Parathyroid adenoma (tissue), 2 donors: ENCODE measurements around the gene PPIL1.

ENCODE experiments used
- H2AFZ ChIP-seq: fragments of 300-600 bp; sonication (generic); one replicate; pipeline ENCODE4 v1.7.0; 2017; ENCODE audit warnings: antibody characterized with exemption, mild to moderate bottlenecking
- H3K27ac ChIP-seq: fragments of 300-600 bp; sonication (generic); one replicate; pipeline ENCODE4 v1.7.0; 2017
- H3K27me3 ChIP-seq: fragments of 300-600 bp; sonication (generic); one replicate; pipeline ENCODE4 v1.7.0; 2017; ENCODE audit warnings: low read length; ENCODE audit not compliant: control insufficient read depth, insufficient read depth
- H3K36me3 ChIP-seq: fragments of 300-600 bp; sonication (generic); one replicate; pipeline ENCODE4 v1.7.0; 2017; ENCODE audit warnings: low read length; ENCODE audit not compliant: control insufficient read depth, insufficient read depth
- H3K4me1 ChIP-seq: fragments of 300-600 bp; sonication (generic); one replicate; pipeline ENCODE4 v1.7.0; 2017; ENCODE audit warnings: control low read depth
- H3K4me2 ChIP-seq: fragments of 300-600 bp; sonication (generic); one replicate; pipeline ENCODE4 v1.7.0; 2017; ENCODE audit warnings: low read length
- H3K4me3 ChIP-seq: fragments of 300-600 bp; sonication (generic); one replicate; pipeline ENCODE4 v1.7.0; 2017; ENCODE audit warnings: low read depth, low read length
- H3K79me2 ChIP-seq: fragments of 300-600 bp; sonication (generic); one replicate; pipeline ENCODE4 v1.7.0; 2017; ENCODE audit warnings: control low read depth
- H3K9ac ChIP-seq: fragments of 300-600 bp; sonication (generic); one replicate; pipeline ENCODE4 v1.7.0; 2017; ENCODE audit warnings: mild to moderate bottlenecking
- H3K9me3 ChIP-seq: fragments of 300-600 bp; sonication (generic); one replicate; pipeline ENCODE4 v1.7.0; 2017; ENCODE audit warnings: low read length; ENCODE audit not compliant: control insufficient read depth
- CTCF ChIP-seq: fragments of 300-600 bp; sonication (generic); IDR thresholded peaks from one replicate; pipeline ENCODE4 v1.7.0; 2017; ENCODE audit warnings: antibody characterized with exemption, mild to moderate bottlenecking
- donor health status: primary hyperparathyroidism.

Gene PPIL1

GRCh38 chr6:36873115-36873514 is 1.5 kb downstream of the PPIL1 start:
- no peak for TF ChIP-seq CTCF
- peaks cover 5% of the 10 kb centered on the region for H3K4me1 ChIP-seq
- H3K27ac ChIP-seq = no peak overlapping the region

GRCh38 chr6:36871686-36872085 is 2.9 kb downstream of the PPIL1 start:
- Histone ChIP-seq H3K27me3 (no peaks in the 10 kb centered on the region), H3K9ac (no peak overlapping the region), H3K79me2 (peaks cover 13% of the 10 kb centered on the region), H3K4me2 (no peak overlapping the region), H3K36me3 (no peaks in the 10 kb centered on the region), H3K27ac (no peak overlapping the region), H3K4me1 (peaks cover 5% of the 10 kb centered on the region), H3K9me3 (no peaks in the 10 kb centered on the region), H2AFZ (no peak overlapping the region), H3K4me3 (no peak overlapping the region)
- no peak for TF ChIP-seq CTCF

More at GRCh38 chr6:36873115-36873514, 1.5 kb downstream of the PPIL1 start:
- Histone ChIP-seq H3K9me3 (no peaks in the 10 kb centered on the region), H2AFZ (no peak overlapping the region), H3K27me3 (no peaks in the 10 kb centered on the region), H3K4me2 (no peak overlapping the region), H3K4me3 (no peak overlapping the region), H3K79me2 (peaks cover 4% of the 10 kb centered on the region), H3K36me3 (no peaks in the 10 kb centered on the region), H3K9ac (no peak overlapping the region)

GRCh38 chr6:36867471-36868224 is 7.0 kb downstream of the PPIL1 start:
- Histone ChIP-seq H2AFZ (no peak overlapping the region), H3K9ac (no peak overlapping the region), H3K4me2 (no peak overlapping the region), H3K9me3 (no peaks in the 10 kb centered on the region), H3K4me1 (peaks cover 3% of the 10 kb centered on the region), H3K4me3 (no peak overlapping the region), H3K79me2 (peaks cover 30% of the 10 kb centered on the region), H3K36me3 (no peaks in the 10 kb centered on the region), H3K27me3 (no peaks in the 10 kb centered on the region), H3K27ac (no peak overlapping the region)
- TF ChIP-seq CTCF = no peak

GRCh38 chr6:36865835-36866234 is 8.8 kb downstream of the PPIL1 start:
- H2AFZ ChIP-seq = no peak overlapping the region
- H3K27me3 ChIP-seq = no peaks in the 10 kb centered on the region
- no peak overlapping the region for H3K4me2 ChIP-seq
- H3K36me3 ChIP-seq = no peaks in the 10 kb centered on the region
- no peak overlapping the region for H3K9ac ChIP-seq
- H3K9me3 ChIP-seq = no peaks in the 10 kb centered on the region
- H3K4me1 ChIP-seq = peaks cover 9% of the 10 kb centered on the region
- no peak overlapping the region for H3K27ac ChIP-seq
- H3K79me2 ChIP-seq = peaks cover 30% of the 10 kb centered on the region
- no peak for TF ChIP-seq CTCF
- no peak overlapping the region for H3K4me3 ChIP-seq
